HCT116 (cell line): ENCODE results near the gene STOX2.

Experiments
- CEBPB ChIP-seq: IDR thresholded peaks from 2 replicates; pipeline ENCODE4 v1.6.1; 2012; ENCODE audit warnings: low read depth
- EZH2phosphoT487 ChIP-seq: fragments of 200-600 bp; IDR thresholded peaks from 2 replicates; pipeline ENCODE4 v1.6.1; 2018; ENCODE audit warnings: antibody characterized with exemption, borderline replicate concordance
- FOSL1 ChIP-seq: IDR thresholded peaks from 2 replicates; pipeline ENCODE4 v1.6.1; 2012; ENCODE audit warnings: low read depth
- POLR2AphosphoS5 ChIP-seq: IDR thresholded peaks from 2 replicates; pipeline ENCODE4 v1.6.1; 2011; ENCODE audit warnings: mild to moderate bottlenecking, low read depth, low read length, moderate library complexity
- YY1 ChIP-seq: IDR thresholded peaks from 2 replicates; pipeline ENCODE4 v1.6.1; 2011; ENCODE audit warnings: low read length, low read depth, moderate library complexity, mild to moderate bottlenecking; ENCODE audit not compliant: insufficient replicate concordance; ENCODE audit errors: extremely low read depth
- ZNF274 ChIP-seq: fragments of 200-500 bp; sonication (Bioruptor generic); IDR thresholded peaks from 2 replicates; pipeline ENCODE4 v1.6.1; 2014; ENCODE audit warnings: mild to moderate bottlenecking, low read depth, low read length, inconsistent platforms
- TF ChIP-seq, protein P1 (sequence below), 3 experiments: fragments of 200-600 bp in 1 of 3; sonication (generic) in 1 of 3; IDR thresholded peaks in 2 of 3; conservative IDR thresholded peaks in 1 of 3; 2 replicates each; pipeline ENCODE4 v1.5.1; 2012 to 2017; ENCODE audit warnings: low read depth in 2 of 3, low read length in 2 of 3, antibody characterized with exemption in 1 of 3, borderline replicate concordance in 1 of 3, control low read depth in 1 of 3, mild to moderate bottlenecking in 1 of 3, mixed read lengths in 1 of 3, mixed run types in 1 of 3, moderate library complexity in 1 of 3; ENCODE audit not compliant: insufficient read depth in 1 of 3
- TF ChIP-seq, protein P2 (sequence below): IDR thresholded peaks from 2 replicates; pipeline ENCODE4 v1.6.1; 2012
- TF ChIP-seq, protein P3 (sequence below): IDR thresholded peaks from 2 replicates; pipeline ENCODE4 v1.6.1; 2012; ENCODE audit warnings: low read depth

DNA sequence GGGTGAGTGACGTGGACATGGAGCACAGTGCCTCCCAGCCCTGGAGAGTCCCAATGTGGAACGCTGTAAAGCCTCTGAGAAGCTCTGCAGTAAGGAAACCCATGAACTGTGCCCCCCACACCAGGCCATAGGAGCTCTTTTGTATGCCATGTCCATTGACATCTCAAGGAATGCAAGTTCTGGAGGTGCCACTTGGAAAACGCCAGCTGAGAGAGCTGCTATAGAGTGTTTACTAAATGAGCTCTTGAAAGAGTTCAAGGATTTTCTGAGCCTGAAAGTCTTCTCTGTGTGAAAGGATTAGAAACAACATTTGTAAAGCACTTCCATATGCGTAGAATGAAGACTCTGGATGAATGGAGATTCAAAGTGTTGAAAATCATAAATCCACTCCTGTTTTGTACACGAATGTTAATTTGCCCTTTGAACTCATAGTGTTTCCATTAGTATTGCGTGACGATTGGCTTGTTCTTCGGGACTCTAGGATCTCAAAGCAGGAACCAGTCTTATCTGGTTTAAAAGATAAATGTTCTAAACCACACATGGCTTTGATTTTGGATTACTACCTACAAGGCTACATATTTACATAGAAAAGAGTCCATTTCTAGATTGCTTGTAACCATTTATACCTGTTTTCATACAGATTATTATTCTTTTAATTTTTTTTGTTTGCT is 41.8 kb upstream of the STOX2 start:
- TF ChIP-seq EZH2phosphoT487: no peak
- TF ChIP-seq, protein P1, sequence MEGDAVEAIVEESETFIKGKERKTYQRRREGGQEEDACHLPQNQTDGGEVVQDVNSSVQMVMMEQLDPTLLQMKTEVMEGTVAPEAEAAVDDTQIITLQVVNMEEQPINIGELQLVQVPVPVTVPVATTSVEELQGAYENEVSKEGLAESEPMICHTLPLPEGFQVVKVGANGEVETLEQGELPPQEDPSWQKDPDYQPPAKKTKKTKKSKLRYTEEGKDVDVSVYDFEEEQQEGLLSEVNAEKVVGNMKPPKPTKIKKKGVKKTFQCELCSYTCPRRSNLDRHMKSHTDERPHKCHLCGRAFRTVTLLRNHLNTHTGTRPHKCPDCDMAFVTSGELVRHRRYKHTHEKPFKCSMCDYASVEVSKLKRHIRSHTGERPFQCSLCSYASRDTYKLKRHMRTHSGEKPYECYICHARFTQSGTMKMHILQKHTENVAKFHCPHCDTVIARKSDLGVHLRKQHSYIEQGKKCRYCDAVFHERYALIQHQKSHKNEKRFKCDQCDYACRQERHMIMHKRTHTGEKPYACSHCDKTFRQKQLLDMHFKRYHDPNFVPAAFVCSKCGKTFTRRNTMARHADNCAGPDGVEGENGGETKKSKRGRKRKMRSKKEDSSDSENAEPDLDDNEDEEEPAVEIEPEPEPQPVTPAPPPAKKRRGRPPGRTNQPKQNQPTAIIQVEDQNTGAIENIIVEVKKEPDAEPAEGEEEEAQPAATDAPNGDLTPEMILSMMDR (IDR thresholded peaks at IDR 0.05 in 2 of 3, conservative IDR thresholded peaks at IDR 0.05 in 1 of 3; ENCODE audit: borderline replicate concordance in 1 of 3, insufficient read depth in 1 of 3, low read depth in 2 of 3, low read length in 2 of 3): no peak
- TF ChIP-seq POLR2AphosphoS5: no peak
- TF ChIP-seq CEBPB: no peak
- TF ChIP-seq, protein P2, sequence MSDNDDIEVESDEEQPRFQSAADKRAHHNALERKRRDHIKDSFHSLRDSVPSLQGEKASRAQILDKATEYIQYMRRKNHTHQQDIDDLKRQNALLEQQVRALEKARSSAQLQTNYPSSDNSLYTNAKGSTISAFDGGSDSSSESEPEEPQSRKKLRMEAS: no peak
- TF ChIP-seq, protein P3, sequence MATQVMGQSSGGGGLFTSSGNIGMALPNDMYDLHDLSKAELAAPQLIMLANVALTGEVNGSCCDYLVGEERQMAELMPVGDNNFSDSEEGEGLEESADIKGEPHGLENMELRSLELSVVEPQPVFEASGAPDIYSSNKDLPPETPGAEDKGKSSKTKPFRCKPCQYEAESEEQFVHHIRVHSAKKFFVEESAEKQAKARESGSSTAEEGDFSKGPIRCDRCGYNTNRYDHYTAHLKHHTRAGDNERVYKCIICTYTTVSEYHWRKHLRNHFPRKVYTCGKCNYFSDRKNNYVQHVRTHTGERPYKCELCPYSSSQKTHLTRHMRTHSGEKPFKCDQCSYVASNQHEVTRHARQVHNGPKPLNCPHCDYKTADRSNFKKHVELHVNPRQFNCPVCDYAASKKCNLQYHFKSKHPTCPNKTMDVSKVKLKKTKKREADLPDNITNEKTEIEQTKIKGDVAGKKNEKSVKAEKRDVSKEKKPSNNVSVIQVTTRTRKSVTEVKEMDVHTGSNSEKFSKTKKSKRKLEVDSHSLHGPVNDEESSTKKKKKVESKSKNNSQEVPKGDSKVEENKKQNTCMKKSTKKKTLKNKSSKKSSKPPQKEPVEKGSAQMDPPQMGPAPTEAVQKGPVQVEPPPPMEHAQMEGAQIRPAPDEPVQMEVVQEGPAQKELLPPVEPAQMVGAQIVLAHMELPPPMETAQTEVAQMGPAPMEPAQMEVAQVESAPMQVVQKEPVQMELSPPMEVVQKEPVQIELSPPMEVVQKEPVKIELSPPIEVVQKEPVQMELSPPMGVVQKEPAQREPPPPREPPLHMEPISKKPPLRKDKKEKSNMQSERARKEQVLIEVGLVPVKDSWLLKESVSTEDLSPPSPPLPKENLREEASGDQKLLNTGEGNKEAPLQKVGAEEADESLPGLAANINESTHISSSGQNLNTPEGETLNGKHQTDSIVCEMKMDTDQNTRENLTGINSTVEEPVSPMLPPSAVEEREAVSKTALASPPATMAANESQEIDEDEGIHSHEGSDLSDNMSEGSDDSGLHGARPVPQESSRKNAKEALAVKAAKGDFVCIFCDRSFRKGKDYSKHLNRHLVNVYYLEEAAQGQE: no peak
- TF ChIP-seq FOSL1: no peak
- no peak for TF ChIP-seq ZNF274
- TF ChIP-seq YY1: no peak
